Measurements from ENCODE around the gene ARHGAP20.
"Not testable (repeated sequence)": the region's sequence is repeated elsewhere in the genome, so short reads cannot be mapped to it uniquely, and the experiment has no call there.

ARHGAP20 gene

DNA sequence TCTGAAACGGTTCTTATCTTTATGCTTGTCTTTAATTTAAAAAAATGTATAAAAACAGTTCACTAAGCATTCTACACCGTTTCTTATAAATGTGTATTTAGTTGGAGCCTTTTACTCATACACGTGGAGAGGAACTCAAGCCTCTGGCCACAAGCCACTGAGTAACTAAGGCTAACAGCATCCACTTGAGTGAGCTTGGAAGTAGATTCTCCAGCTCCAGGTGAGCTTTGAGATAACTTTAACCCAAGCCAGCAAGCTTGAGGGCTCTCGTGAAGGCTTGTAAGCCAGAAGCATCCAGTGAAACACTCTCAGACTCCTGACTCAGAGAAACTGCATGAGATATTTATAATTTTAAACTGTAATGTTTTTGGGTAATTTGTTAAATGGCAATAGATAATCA lies 82.6 kb downstream of the ARHGAP20 start:
- TF ChIP-seq, protein P1, sequence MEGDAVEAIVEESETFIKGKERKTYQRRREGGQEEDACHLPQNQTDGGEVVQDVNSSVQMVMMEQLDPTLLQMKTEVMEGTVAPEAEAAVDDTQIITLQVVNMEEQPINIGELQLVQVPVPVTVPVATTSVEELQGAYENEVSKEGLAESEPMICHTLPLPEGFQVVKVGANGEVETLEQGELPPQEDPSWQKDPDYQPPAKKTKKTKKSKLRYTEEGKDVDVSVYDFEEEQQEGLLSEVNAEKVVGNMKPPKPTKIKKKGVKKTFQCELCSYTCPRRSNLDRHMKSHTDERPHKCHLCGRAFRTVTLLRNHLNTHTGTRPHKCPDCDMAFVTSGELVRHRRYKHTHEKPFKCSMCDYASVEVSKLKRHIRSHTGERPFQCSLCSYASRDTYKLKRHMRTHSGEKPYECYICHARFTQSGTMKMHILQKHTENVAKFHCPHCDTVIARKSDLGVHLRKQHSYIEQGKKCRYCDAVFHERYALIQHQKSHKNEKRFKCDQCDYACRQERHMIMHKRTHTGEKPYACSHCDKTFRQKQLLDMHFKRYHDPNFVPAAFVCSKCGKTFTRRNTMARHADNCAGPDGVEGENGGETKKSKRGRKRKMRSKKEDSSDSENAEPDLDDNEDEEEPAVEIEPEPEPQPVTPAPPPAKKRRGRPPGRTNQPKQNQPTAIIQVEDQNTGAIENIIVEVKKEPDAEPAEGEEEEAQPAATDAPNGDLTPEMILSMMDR (conservative IDR thresholded peaks at IDR 0.05; ENCODE audit: control insufficient read depth, insufficient read depth, low read depth, low read length): no peak
- DNase-seq (ENCODE audit: low read depth): no peak
- H3K4me3 ChIP-seq (ENCODE audit: control insufficient read depth, low read depth, low read length): no peak overlapping the region

DNA sequence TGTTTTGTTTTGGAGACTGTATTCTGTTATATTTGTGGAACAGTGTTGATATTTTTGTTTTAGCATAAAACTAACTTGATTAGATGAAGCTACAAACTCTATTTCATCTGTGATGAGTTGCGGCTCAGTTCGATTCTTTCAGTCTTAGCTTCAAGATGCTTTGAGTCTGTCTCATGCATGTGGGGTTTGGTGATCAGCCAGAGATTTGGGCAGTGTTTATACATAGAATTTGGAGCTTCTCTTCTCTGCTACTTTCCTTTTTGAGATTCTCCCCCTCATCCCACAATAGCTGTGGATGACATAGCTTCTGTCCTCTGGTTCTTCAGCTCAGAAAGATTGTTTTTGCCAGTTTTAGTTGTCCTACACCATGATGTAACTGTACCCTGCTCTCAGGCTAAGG lies 90.4 kb downstream of the ARHGAP20 start:
- peak; percentile 6 for DNase-seq (ENCODE audit: low read depth)
- no peak overlapping the region for H3K4me3 ChIP-seq (ENCODE audit: control insufficient read depth, low read depth, low read length)
- TF ChIP-seq, protein P1 (conservative IDR thresholded peaks at IDR 0.05; ENCODE audit: control insufficient read depth, insufficient read depth, low read depth, low read length): no peak

DNA sequence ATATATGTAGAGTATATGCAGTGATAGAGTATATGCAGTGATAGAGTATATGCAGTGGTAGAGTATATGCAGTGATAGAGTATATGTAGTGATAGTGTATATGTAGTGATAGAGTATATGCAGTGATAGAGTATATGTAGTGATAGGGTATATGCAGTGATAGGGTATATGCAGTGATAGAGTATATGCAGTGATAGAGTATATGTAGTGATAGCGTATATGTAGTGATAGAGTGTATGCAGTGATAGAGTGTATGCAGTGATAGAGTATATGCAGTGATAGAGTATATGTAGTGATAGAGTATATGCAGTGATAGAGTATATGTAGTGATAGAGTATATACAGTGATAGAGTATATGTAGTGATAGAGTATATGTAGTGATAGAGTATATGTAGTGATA lies 92.9 kb downstream of the ARHGAP20 start:
- H3K4me3 ChIP-seq (ENCODE audit: control insufficient read depth, low read depth, low read length); DNase-seq (ENCODE audit: low read depth): not testable (repeated sequence)

DNA sequence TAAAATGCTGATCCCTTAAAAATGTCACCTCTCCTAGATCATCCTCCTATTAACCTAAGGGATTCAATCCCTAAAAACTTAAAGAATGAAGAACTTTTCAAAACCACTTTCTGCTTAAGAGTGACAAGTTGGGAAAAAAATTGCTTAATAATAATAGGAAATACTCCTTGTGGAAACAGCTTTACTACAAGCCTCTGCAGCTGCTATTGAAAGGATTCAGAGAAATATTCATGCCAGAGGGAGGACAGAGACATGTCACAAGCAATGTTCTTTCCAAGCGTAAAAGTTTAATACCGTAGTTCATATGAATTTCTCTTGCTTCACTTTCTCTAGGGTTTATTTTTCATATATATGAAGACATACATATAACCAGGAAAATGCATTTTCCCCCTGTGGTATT lies 98.2 kb downstream of the ARHGAP20 start:
- no peak overlapping the region for H3K4me3 ChIP-seq (ENCODE audit: control insufficient read depth, low read depth, low read length)
- no peak for DNase-seq (ENCODE audit: low read depth)

DNA sequence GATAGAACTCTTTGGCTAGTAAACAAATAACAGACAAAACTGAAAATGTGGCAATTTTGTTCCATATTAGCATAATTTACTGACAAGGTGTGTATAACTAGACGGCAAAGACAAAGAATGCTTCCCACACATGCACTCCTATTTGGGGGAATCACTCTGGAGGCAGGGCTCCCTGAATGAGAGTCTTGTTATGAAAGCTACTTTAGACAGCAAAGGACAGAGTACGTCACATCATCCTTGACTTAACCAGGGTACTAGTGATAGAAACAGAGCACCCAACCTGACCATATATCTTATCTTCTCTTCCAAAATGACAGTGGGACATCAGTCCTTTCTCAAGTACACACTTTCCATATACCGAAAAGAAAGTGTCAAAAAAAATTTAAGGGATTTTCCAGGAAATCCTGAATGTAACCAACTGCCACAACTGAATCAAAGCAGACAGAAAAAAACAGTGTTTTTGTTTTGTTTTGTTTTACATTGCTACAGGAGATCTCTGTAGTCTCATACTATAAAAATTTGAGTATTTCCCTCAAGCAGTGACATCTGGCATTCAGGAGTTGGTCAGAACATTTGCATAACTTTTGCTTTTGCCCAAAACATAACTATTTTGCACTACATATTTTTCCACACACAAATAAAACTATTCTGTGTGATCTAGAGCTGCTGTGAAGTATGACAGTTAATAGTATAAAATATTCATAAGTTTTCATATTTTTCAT lies 98.9 kb downstream of the ARHGAP20 start:
- no peak overlapping the region for H3K4me3 ChIP-seq (ENCODE audit: control insufficient read depth, low read depth, low read length)
- DNase-seq (ENCODE audit: low read depth): peak; percentile 4
- TF ChIP-seq, protein P1 (conservative IDR thresholded peaks at IDR 0.05; ENCODE audit: control insufficient read depth, insufficient read depth, low read depth, low read length): no peak

More for the DNA sequence above, 98.2 kb downstream of the ARHGAP20 start:
- TF ChIP-seq, protein P1 (conservative IDR thresholded peaks at IDR 0.05; ENCODE audit: control insufficient read depth, insufficient read depth, low read depth, low read length): no peak

DNA sequence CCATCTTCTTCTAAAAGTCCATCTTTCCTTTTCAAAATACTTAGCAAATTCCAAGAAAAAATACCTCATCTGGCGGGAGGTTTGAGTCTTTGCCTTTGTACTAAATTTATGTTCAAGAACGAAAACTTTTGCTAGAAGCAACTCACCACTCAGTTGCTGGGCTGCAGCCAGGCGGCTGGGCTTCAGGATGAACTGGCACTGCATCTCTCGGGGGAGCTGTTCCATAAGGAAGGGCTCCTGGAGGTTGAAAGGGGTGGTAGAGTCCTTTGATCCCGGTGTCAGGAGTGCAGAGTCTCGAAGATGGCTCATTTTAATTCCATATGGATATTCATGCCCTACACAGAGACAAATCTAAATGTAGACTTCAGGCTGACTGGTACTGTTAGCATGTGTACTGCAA lies 105.8 kb downstream of the ARHGAP20 start:
- no peak overlapping the region for H3K4me3 ChIP-seq (ENCODE audit: control insufficient read depth, low read depth, low read length)
- TF ChIP-seq, protein P1 (conservative IDR thresholded peaks at IDR 0.05; ENCODE audit: control insufficient read depth, insufficient read depth, low read depth, low read length): no peak

DNA sequence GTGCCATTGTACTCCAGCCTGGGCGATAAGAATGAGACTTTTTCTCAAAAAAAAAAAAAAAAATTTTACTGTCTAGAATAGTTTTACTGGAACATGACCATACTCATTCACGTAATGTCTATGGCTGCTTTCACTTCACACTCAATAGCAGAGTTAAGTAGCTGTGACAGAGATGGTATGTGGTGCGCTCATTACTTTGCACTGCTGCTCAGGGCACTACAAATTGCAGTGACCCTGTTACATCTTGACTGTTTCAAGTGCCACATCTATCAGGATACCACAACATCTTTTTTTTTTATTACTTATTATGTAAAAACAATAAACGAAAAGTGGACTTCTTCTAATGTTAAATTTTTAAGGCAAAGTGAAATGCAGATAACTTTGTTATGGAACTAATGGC lies 110.3 kb downstream of the ARHGAP20 start:
- TF ChIP-seq, protein P1 (conservative IDR thresholded peaks at IDR 0.05; ENCODE audit: control insufficient read depth, insufficient read depth, low read depth, low read length): no peak
- H3K4me3 ChIP-seq (ENCODE audit: control insufficient read depth, low read depth, low read length): no peak overlapping the region
- DNase-seq (ENCODE audit: low read depth): no peak

More for the DNA sequence above, 105.8 kb downstream of the ARHGAP20 start:
- DNase-seq (ENCODE audit: low read depth): no peak
